8988T (cell line): ENCODE measurements around the gene PARM1.
"Not testable (repeated sequence)": the region's sequence is repeated elsewhere in the genome, so short reads cannot be mapped to it uniquely, and the experiment has no call there.

Experiments used
- DNase-seq: peaks from one replicate; pipeline ENCODE4 v3.0.0; 2011

PARM1 gene

DNA sequence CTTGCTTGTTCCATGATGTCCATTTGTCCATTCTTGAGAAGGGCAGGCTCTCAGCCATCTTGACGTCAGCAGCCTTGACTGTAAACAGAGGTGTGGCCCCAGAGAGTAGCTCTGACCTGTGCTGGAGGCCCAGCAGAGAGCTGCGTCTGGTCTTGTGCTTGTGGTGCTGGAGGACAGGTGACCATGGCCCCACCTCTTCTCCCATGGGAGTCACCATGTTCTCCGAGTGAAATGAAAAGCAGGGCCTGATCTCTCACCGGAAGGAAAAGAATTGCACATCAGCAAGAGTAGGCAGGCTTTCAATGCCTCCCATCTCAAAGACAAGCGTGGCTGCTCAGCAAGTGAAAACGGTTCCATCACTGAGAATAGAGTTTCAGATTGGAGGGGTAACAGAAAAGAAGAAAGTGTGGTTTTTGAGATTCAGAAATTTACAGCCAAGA, 11.5 kb downstream of the PARM1 start:
- no peak for DNase-seq

DNA sequence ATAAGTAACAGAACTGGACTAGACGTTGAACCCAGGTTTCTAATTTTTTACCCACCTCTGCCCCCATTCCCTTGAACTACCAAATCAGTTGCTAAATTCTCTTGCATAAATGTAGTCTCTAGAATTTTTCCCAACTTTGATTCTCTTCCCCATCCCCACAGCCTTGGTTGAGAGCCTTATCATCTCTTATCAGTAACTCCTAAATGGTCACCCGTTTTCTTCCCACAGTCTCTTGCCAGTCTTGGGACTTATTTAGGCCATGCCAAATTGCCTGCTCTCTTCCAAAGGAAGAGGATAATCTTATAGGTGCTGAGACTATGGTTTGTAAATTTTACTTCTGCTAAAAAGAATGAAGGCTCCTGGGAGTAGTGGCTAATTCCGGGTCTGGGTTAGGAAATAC, 13.3 kb downstream of the PARM1 start:
- DNase-seq = no peak

DNA sequence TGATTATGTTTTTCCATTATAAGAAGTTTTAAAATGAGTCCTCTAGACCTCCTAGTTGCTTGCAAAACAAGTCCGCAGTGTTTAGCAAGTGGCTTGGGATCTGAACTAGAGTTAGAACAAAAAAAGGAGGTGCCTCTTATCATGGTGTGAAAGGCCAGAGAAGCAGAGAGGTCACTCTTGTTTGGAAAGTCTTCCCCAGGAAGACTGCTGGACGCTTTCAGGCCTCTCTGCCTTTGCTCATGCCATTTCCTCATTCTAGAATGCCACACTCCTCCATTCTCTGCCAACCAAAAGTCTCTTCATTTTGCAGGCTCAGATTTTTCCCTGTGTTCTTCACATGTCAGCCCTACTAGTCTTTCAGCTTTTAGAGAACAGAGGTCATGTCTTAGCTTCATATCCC, 14.9 kb downstream of the PARM1 start:
- no peak for DNase-seq

DNA sequence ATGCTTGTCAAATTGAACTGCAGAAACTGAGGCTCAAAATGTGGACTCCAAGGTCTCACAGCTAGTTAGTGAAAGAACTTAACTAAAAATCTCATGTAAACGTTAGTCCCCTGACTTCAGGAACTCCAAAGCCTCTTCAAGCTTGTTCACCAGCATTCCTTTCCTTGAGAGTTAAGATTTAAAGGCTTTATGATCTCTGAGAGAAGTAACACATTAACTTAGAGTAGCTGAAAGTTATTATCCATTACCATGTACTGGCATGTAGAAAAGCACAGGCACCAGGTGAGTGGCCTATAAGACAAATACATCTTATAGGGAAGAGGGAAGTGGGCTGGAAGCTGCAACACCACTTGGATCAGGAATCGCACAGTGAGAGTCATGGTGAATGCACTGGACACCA, 15.3 kb downstream of the PARM1 start:
- DNase-seq = no peak

DNA sequence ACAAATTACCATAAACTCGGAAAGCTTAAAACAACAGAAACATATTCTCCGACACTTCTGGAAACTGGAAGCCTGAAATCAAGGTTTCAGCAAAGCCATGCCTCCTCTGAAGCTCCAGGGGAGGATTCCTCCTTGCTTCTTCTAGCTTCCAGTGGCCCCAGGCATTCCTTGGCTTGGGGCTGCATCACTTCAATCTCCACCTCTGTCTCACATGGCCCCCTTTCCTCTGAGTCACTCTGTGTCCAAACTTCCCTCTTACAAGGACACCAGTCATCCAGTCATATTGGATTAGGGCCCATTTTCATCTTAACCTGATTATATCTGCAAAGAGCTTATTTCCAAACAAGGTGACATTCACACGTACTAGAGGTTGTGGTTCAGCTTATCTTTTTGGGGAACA, 17.3 kb downstream of the PARM1 start:
- DNase-seq = no peak

DNA sequence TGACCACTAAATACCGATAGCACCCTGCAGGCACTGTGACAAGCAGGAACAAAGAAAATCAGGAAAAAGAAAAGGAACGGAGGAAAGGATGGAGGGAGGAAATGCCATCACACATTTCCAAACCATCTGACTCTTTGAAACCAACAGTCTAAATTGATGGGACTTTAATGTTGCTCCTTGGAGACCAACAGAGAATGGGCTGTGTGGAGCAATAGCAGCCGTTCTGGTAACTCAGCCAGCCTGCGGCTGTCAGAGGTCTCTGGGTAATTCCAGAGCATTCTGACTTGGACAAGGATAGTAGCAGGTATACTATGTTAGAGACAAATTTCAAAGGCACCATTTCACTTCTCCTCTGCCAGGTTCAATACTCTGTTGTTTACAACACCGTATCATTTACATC, 18.0 kb downstream of the PARM1 start:
- no peak for DNase-seq

DNA sequence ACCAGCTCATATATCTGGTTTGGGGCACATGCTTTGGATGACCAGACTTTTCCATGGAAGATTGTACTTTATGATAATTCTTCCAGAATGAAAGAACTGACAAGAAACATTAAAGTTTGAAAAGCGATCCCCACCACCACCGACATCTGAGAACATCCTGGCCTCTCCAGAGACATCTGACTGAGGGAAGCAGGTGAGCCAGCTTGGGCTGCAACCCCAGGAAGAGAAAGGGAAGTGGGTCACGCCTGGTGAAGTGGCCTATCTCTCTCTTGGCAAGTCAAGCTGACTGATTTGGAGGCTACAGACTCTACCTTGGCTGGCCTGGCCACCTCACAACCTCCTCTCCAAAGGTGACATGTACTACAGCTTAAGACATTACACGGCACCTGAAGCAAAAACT, 20.7 kb downstream of the PARM1 start:
- DNase-seq = no peak

DNA sequence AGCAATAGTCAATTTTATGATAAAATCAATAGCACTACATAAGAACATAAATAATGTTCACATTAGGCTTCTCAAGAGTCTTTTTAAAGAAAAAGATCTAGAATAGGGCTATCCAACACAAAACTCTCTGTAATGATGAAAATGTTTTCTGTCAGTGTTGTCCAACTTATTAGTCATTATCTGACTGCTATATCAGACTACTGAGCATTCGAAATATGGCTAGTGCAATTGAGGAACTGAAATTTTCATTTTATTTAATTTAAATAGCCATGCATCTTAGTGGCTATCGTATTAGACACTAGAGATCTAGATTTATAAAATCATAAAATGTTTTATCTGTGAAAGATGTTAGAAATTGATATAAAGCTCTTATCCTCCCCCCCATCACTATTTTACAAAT, 26.0 kb downstream of the PARM1 start:
- DNase-seq = no peak

DNA sequence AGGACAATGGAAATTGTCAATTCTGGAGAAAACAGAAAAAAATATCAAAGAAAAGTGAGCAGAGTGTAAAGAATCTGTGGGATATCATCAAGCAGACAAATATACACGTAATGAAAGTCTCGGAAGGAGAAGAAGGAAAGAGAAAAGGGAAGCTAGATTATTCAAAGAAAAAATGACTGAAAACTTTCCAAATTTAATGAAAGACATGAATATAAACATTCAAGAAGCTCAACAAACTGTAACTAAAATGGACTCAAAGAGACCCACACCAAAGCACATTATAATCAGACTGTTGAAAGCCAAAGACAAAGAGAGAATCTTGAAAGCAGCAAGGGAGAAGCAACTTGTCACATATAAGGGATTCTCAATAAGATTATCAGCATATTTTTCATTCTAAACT, 28.3 kb downstream of the PARM1 start:
- DNase-seq = no peak

DNA sequence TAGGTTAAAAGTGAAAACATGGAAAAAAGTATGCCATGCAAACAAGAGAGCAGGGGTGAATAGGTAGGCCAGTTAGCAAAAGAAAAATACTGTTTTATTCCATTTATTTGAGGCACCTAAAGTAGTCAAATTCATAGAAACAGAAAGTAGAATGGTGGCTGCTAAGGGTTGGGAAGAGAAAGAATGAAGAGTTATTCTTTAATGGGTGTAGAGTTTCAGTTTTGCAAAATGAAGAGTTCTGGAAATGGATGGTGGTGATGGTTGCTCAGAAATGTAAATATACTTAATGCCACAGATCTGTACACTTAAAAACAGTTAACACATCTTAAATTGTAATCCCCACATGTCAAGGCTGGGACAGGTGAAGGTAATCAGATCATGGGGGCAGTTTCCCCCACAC, 29.7 kb downstream of the PARM1 start:
- no peak for DNase-seq

DNA sequence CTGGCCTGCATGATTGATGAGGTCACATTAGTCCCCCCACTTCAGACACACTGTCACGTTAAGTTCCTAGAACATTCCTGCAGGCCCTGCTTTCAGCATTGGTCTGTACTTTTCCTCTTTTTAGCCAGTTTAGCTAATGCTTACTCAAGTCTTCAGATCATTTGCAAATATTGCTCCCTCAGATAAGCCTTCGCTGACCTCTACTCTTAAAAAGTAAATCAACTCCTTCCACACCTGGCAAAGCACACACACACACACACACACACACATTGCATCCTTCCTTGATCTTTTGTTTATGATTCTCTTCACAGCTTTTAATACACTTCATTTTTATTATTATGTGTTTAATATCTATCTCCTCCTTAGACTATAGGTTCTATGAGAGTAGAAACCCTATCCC, 31.4 kb downstream of the PARM1 start:
- DNase-seq = no peak

DNA sequence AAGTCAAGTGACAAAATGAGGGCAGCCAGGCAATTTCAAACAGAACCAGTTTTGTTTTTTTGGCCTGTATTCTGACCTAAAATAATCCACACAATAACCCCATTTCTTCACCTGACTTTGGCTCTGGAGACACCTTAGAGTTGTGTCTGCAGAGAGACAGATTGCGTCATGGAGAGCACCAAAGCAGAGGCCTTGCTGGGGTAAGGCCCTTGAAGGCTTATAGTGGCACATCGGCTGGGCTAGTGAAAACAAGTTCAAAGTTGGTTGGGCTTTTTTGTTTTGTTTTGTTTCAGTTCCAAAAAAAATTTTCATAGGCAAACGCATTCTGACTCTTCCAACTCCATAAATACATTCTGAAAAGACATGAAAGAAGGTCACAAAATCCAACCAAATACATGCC, 34.4 kb downstream of the PARM1 start:
- DNase-seq = no peak

DNA sequence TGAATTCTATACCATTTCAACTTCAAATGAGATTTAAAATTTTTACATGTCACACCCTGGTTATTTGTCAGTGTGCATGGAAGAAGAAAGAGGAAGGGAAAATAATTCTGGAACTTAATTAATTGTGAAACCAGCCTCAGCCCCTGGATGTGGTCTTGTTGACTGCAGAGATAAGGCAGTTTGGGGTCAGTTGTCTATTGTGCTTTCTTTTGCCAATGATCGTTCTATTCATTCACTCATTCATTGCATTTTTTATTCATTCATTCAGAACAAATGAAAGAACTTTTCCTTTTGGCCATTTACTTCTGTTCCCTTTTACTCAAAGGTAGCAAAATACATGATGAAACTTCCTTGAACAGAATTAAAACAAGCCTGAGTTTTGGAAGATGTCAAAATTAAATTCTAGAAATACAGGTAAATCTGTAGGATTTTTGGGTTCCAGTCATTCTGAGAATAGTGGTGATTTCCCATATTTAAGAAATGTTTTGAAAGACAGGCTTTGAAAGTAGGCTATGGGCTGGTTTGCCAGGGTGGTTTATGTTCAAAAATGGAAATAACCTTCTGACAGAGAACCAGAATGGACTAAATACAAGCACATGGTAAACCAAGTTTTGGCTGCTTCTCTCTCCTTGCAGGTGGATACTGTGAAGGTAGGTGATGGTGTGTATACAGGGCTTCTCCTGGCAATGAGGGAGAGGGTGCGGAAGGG, 35.7 kb downstream of the PARM1 start:
- DNase-seq = no peak

DNA sequence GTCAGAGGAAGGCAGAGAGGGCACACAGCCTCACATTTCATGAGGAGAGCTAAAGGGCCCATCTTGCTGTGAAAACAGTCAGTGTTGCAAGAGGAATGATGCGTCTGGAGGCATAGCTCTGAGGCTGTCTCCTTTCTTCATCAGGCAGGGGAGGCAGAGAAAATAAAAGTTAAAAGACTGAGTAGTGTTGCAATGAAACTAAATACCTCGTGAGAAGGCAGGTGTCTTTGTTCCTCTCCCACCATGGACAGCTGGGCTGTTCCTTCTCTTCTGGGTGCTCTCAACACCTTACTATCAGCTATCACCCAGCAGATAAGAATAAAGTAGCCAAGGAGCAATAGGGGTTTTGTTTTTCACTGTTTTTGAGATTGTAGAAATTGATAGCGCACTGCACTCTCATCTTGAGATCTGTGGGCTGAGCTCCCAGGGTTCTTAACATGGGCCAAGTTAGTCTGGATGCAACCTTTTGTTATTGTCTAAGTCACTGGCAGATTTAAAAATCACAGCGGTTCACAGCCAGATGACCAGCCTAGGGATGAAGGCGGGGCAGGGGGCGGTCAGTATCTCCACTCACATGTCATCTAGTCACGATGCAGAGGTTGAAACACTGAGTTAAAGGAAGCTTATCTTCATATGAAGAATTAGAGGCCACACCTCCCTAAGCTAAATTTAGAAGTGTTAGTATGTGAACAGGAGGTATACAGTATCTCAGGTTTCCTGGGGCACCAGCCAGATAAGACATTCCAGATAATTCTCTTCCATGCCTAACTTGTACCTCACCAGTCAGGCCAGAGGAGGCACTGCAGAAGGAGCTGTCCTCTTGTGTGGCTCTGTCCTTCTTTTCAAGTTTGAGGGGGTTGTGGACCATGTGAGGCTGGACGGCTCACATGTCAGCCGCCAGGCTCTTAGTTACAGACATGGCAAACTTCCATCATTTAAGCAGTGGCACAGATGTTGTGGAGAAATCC, 36.9 kb downstream of the PARM1 start:
- no peak for DNase-seq

DNA sequence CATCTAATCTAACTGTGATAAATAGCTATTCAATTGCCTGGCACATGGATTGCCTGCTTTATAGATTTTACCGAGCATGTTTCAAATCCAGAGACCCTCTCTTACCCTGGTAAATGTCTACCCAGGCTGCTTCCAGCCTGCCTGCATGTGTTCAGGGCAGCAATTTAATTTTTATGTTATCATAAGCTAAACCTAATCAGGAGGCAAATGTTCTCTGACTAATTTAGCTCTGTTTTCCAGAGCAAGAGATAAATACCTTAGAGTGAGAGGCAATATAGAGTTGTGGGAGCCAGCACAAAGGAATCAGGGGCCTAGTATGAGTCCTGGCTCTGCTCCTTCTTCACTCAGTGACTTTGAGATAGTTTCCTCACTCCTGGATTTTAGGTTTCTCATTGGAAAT, 37.7 kb downstream of the PARM1 start:
- no peak for DNase-seq

DNA sequence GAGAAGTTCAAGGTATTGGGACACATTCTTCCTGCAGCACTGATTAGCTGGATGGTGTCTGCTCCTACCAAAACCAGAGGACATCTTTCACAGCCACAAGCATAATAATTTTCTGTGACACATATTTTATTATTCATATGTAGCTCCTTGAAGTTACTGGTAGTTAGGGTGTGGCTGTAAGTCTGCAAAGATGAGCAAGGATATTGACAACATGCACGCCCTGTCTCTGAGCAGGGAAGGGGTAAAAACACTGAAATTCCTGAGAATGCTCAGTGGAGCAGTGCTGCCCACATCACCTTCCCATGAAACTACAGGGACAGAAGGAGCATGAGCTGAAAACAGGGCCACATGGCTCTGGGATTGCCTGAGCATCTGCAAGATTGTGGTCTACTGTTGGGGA, 38.9 kb downstream of the PARM1 start:
- DNase-seq = no peak

DNA sequence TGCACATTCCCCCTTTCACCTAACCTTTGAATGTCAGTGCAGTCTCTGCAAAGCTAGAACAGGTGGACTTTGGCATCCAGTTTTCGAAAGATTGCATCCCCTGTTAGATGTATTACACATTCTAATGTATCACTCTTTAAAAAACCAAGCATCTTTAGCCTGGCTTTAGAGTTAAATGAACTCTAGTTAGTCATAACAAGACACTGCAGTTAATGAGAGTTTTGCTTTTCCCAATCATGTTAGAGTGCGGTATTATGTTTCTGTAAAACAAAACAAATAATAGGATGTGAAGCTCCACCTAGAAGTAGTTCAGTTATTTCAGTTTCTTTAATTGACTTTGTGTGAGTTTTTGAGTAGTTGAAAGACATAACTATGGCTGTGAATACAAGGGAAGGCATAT, 42.2 kb downstream of the PARM1 start:
- no peak for DNase-seq

DNA sequence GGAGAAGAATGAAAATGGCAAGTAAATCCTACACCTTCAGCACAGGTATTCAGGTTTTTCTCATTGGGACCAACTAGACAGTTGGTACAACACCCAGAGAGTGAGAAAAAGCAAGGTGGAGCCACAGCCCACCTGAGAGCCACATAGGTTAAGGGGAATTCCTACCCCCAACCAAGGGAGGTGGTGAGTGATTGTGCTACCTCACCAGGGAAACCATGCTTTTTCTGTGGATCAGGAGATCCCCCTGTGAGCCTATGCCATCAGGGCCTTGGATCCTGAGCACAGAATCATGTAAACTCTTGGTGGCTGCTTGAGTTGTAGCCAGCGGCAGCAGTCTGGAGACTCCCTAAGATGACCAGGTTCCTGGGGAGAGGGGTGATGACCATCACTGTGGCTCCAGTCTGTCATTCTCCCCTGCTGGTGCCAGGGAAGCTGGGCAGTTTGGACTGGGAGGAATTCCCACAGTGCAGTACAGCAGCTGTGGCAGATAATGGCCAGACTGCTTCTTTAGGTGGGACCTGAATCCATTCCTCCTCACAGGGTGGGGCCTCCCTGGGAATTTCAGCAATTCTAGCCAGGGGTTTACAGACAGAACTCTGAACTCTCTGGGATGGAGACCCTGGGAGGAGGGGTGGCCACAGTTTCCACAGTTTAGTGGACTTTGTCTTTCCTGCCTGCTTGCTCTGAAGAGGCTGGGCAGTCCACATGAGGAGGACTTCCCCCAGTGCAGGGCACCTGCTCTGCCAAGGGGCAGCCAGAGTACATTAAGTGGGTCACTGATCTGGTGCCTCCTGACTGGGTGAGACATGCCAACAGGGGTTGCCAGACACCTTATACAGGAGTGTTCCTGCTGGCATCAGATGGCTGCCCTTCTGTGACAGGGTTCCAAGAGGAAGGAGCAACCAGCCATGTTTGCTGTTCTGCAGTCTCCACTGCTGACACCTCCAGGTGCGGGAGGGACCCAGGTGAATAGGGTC, 43.2 kb downstream of the PARM1 start:
- no peak for DNase-seq

DNA sequence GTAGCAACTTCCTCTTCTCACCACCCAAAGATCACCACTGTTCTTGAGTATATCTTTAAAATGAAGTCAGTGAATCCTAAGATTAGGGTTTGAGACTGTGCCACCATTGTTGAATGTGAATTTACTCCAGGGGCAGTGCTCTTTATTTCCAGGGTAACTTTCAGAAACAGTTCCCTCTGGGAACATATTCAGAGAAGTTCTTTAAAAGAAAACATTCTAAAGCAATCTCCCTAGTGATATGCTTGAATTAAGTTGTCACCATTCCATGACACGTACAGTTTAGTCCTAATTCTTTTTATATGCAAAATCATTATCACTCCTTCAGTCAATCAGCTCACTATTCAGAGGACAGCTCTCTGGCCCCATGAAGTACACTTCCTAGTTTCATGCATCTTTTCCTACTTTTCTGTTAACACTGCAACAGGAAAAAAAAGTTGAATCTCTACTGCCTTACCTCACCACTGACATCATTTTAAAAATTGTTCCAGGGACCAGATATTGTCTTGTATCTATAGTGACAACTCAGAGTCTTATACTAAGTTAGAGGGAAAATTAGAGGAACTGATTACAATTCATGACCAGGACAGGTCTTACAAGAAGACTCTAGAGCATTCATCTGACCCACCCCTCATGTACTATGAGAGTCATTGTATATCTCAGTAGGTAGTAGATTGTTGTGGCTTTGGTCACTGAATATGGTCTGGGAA, 49.8 kb downstream of the PARM1 start:
- DNase-seq = no peak

DNA sequence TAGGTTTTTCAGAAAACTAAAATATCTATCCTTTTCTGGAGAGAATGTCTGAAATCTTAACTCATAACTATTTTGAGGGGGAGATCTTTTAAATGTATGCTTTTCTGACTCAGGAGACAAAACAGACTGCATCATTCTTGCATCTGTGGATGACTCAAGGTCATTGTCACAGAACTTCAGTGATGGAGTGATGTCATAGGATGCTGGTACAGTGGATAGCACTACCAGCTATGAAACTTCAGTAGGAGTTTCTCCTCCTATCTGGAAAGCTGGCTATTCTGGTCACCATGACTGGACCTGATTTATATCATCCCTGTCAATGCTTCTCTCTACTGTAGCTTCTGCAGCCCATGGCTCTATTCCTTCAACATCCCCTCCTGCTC, 50.3 kb downstream of the PARM1 start:
- DNase-seq = no peak

DNA sequence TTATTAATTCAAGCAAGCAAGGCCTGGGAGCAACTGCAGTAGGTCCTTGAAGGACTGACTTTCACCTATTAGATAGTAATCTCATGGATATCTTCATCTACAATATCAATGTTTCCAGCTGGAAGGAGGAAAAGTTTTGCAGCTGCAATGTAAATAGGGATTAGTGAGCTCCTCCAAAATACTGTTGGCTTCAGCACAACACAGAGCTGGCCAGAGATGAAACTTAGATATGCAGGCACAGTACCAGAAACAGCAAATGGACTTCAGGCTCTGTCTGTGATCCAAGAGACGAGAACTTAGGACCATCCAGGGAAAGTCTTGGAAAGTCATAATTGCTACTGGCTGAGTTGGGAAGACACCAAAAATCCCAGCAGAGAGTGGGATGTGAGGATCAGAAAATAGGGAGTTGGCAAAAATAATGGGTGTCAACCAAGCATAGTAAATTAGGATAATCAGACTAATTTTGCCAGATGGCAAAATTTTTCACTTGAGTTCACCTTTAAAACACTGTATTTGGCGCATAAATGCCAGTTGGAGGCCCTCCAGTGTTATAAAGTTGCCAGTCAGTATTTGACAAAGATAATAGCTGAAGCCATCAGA, 57.5 kb downstream of the PARM1 start:
- no peak for DNase-seq

DNA sequence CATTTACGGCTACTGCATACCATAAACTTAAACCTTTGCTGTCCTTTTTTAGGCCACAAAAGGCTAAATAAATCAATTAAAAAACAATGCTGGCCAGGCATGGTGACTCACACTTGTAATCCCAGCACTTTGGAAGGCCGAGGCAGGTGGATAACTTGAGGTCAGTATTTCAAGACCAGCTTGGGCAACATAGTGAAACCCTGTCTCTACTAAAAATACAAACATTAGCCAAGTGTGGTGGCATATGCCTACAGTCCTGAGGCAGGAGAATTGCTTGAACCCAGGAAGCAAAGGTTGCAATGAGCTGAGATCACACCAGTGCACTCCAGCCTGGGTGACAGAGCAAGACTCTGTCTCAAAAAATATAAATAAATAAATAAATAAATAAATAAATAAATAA, 61.5 kb downstream of the PARM1 start:
- not testable (repeated sequence) for DNase-seq
